Ectodermal cell (in vitro differentiated cells): ENCODE results near the gene EIF4G2. TPM values are rescaled to one million over a fixed set of nuclear protein-coding genes. Genes with fewer than 3 reads are reported as not detected.
A peak's percentile ranks its signal among the peaks of the same experiment; 100 is the strongest.

Experiments used
- H3K27ac ChIP-seq: 2 replicates; pipeline ENCODE4 v1.7.0; 2013; ENCODE audit warnings: mild to moderate bottlenecking, low read depth, low read length; ENCODE audit not compliant: insufficient read depth, poor library complexity, severe bottlenecking
- H3K27me3 ChIP-seq: 2 replicates; pipeline ENCODE4 v1.7.0; 2013; ENCODE audit warnings: mild to moderate bottlenecking, low read length; ENCODE audit not compliant: insufficient read depth, control insufficient read depth, poor library complexity, severe bottlenecking
- H3K36me3 ChIP-seq: one replicate; pipeline ENCODE4 v1.7.0; 2013; ENCODE audit warnings: low read length; ENCODE audit not compliant: control insufficient read depth, insufficient read depth
- H3K4me1 ChIP-seq: one replicate; pipeline ENCODE4 v1.7.0; 2013; ENCODE audit warnings: low read length; ENCODE audit not compliant: control insufficient read depth, insufficient read depth
- H3K4me3 ChIP-seq: 2 replicates; pipeline ENCODE4 v1.7.0; 2013; ENCODE audit warnings: low read depth, low read length, control low read depth; ENCODE audit not compliant: insufficient read depth
- H3K9me3 ChIP-seq: 2 replicates; pipeline ENCODE4 v1.7.0; 2013; ENCODE audit warnings: mild to moderate bottlenecking, low read length, moderate library complexity; ENCODE audit not compliant: control insufficient read depth
- WGBS, 2 experiments: methylation state at CpG; one replicate each; pipeline ENCODE4 v1.1.7; 2013; ENCODE audit warnings: missing lambda C conversion rate in 2 of 2; 5-methylcytosine and 5-hydroxymethylcytosine counted together
- polyA plus RNA-seq, 4 experiments: library from polyadenylated mRNA; stranded (reverse); fragments of 50-300 nt; gene quantifications; one replicate each; pipeline ENCODE4 v1.2.3, GENCODE V29; 2013

Gene EIF4G2
- polyA plus RNA-seq (2013, experiment 1 of 4): 1,042 TPM
- 1,000 TPM for polyA plus RNA-seq (2013, experiment 2 of 4)
- polyA plus RNA-seq (2013, experiment 3 of 4): 812 TPM
- 895 TPM for polyA plus RNA-seq (2013, experiment 4 of 4)

DNA sequence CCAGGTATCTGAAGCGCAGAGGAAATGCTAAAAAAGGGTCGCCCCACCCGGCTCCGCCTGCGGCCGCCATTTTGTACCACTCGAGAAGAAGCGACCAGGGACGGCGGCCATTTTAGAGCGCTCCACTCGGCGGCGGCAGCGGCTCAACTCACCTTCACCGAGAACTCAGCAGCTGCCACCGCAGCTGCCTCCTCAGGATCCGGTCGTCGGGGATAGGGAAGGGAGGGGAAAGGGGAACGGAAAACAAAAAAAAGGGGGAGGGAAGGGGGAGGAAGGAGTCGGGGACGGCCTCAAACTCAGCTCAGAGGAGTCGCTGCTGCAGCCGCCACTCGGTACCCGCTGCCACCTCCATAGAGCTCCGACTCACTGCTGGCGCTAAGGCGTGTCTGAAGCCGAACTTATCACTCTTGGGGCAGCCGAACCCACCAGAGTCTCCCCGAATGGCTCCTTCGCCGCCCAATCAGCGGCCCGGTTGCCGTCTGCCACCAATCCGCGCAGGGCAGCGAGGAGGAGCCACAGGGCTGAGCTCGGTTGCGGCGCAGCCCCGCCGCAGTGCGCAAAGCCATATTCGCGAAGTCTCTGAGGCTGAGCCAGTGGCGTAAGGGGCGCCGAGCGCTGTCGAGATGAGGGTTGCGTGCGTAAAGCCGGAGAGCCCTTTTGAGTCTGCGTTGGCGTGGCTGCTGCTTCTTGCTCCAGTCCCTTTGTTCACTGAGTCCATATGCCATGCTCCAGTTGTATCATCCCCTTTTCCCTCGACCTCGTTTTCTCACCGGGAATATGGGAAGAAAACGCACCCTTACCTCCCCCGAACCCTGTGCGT lies at the start of gene EIF4G2:
Gene EIF4G2 (minus strand): TSS at position 374 of the 820 bp plus-strand sequence.
- peak within 1 kb of the TSS; percentile 99 for H3K4me3 ChIP-seq
- 0 to 1% methylated on average over 65 of the region's 65 CpGs for WGBS, 2 experiments
- peaks cover 21% of the 10 kb centered on the region for H3K4me1 ChIP-seq
- no peaks in the 10 kb centered on the region for H3K27me3 ChIP-seq
- no peaks in the 10 kb centered on the region for H3K9me3 ChIP-seq
- H3K27ac ChIP-seq: peak within 1 kb of the TSS; percentile 99
- H3K36me3 ChIP-seq: peaks cover 27% of the 10 kb centered on the region

DNA sequence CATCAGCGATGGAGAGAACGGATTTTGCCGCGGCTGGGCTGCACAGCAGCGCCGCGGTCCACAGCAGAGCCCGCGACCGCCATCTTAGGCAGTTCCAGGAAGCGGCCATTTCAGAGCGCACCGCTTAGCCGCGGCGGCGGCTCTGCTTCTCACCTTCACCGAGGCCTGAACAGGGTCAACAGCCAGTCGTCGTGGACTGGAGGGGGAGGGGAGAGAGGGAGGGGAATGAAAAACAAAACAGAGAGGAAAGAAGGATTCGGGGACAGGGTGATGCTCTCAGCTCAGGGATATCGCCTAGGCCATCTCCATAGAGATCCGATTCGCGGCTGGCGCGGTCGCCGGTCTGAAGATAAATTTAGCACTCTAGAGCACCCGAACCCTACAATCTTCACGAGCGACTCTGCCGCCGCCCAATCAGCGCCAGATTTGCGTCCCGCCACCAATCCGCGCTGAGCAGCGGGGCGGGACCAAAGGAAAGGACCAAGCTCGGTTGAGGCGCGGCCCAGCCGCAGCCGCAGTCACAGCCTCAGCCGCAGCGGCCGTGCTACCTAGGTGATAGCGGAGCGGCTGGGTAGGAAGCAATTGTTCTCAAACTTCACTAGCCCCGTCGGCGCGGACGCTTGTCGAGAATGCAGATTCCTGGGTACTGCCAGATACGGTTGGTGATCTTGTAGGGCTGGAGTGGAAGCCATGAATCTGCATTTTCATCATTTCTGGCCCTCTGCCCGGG lies 49.1 kb upstream of the EIF4G2 start, which contains the start of gene ZBED5:
Gene ZBED5 (minus strand): TSS at position 345 of the 730 bp plus-strand sequence. CDS start 3,108 bp downstream, outside the sequence.
- peak within 1 kb of the TSS; percentile 95 for H3K27ac ChIP-seq
- H3K4me1 ChIP-seq: peaks cover 5% of the 10 kb centered on the region
- WGBS, 2 experiments: 0% methylated on average over 59 of the region's 59 CpGs
- H3K27me3 ChIP-seq: no peaks in the 10 kb centered on the region
- peaks cover 19% of the 10 kb centered on the region for H3K36me3 ChIP-seq
- H3K4me3 ChIP-seq: peak within 1 kb of the TSS; percentile 81
- H3K9me3 ChIP-seq: no peaks in the 10 kb centered on the region

DNA sequence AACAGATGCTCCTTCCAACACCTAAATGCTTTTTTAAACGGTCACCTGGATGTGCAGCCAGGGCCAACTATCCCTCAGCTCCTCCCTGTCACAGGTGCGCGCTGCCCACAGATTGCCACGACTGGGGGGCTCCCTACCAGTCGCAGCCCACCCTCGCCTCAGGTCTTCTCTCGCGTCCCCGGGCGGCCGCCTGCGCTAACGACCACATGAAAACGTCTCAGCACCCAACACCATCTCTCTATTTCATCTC lies 48.7 kb upstream of the EIF4G2 start:
- Histone ChIP-seq H3K9me3 (no peaks in the 10 kb centered on the region), H3K27ac (peak overlapping the region; percentile 95), H3K4me1 (peaks cover 5% of the 10 kb centered on the region), H3K36me3 (peaks cover 21% of the 10 kb centered on the region), H3K4me3 (peak overlapping the region; percentile 81), H3K27me3 (no peaks in the 10 kb centered on the region)
- 0% methylated on average over 14 of the region's 14 CpGs for WGBS, 2 experiments

DNA sequence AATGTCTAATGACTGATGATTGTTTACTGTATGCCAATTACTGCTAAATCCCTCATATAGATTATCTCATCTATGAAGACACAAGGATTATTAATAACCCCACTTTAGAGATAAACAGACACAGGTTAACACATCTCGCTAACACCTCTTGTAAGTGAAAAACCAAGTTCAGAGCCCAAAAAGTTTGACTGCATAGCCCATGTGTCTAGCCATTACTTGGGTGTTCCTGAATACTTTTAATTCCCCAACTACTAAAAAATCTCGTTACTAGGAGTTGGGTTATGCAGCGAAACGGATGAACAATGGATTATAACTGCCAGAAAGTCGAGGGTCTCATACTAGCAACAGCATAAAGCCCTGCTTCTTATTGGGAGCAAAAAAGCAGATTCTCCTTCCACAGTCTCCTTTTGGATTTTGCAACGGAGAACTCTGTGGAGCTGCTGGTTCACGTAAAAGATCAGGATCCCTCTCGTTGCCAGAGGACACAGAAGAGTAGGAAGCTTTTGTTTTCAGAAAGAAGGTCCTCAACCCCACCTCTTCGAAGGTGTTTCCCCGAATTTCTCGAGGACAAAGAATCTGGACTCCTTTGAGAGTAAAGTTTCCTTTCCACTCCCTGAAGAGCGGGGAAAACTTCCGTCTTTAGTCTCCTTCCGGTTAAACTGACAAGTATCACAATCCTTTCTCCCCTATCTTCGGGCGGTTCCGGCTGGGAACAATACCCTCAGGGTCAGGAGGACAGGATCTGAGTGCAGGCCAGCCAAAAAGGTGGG lies 48.1 kb upstream of the EIF4G2 start:
- Histone ChIP-seq H3K9me3 (no peaks in the 10 kb centered on the region), H3K36me3 (peaks cover 21% of the 10 kb centered on the region)
- 6 to 9% methylated on average over 17 of the region's 17 CpGs for WGBS, 2 experiments

DNA sequence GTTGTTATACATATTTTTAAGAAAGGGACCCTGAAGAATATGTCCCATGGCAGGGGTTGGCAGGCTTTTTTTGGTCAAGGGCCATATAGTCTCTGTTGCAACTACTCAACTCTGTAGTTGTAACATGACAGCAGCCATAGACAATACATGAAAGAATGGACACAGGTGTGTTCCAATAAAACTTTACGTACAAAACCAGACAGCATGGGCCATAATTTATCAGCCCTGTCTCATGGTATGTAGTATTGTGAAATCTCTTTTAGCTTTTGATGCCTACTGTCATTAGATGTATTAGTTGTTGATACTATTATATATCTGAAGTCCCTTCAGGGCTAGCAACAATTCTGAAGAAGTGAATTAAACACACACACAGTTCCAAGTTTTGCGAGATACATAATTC lies 46.6 kb upstream of the EIF4G2 start:
- H3K4me3 ChIP-seq: no peak overlapping the region
- H3K27me3 ChIP-seq: no peaks in the 10 kb centered on the region
- H3K27ac ChIP-seq: no peak overlapping the region
- peaks cover 21% of the 10 kb centered on the region for H3K36me3 ChIP-seq
- WGBS, 2 experiments: 100% methylated on average over 1 to 2 of the region's 2 CpGs
- peaks cover 5% of the 10 kb centered on the region for H3K4me1 ChIP-seq
- no peaks in the 10 kb centered on the region for H3K9me3 ChIP-seq

More for the DNA sequence above, 48.1 kb upstream of the EIF4G2 start:
- Histone ChIP-seq H3K4me1 (peaks cover 5% of the 10 kb centered on the region), H3K27me3 (no peaks in the 10 kb centered on the region), H3K27ac (peak overlapping the region; percentile 95), H3K4me3 (peak overlapping the region; percentile 81)

DNA sequence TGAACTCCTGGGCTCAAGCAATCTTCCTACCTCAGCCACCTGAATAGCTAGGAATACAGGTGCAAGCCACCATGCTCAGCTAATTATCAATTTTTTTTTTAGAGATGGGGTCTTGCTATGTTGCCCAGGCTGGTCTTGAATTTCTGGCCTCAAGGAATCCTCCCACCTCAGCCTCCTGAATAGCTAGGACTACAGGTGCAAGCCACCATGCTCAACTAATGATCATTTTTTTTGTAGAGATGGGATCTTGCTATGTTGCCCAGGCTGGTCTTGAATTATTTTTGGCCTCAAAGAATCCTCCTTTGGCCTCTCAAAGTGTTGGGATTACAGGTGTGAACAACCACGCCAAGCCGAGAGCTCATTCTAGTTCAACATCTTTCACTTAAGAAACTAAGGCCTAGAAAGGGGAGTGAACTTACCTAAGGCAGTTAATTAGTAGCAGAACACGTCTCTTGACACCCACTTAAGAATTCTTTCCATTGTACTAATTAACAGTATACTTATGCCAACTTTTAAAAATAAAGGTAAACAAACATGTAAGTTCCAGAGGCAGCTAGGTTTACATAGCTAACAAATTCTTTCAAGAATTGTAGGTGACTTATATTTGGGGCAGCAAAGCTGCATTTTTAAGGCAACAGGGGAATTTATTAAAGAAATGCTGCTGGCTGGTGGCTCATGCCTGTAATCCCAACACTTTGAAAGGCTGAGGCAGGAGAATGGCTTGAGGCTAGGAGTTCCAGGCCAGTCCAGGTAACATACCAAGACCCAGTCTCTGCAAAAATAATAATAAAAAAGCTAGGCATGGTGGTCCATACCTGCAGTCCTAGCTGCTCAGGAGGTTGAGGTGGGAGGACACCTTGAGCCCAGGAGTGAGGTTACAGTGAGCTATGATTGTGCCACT lies 39.5 kb upstream of the EIF4G2 start:
- no peak overlapping the region for H3K4me3 ChIP-seq
- no peaks in the 10 kb centered on the region for H3K9me3 ChIP-seq
- peaks cover 6% of the 10 kb centered on the region for H3K36me3 ChIP-seq
- WGBS, 2 experiments: 83 to 88% methylated on average over 2 to 3 of the region's 3 CpGs
- H3K4me1 ChIP-seq: no peaks in the 10 kb centered on the region
- H3K27me3 ChIP-seq: no peaks in the 10 kb centered on the region
- H3K27ac ChIP-seq: no peak overlapping the region

DNA sequence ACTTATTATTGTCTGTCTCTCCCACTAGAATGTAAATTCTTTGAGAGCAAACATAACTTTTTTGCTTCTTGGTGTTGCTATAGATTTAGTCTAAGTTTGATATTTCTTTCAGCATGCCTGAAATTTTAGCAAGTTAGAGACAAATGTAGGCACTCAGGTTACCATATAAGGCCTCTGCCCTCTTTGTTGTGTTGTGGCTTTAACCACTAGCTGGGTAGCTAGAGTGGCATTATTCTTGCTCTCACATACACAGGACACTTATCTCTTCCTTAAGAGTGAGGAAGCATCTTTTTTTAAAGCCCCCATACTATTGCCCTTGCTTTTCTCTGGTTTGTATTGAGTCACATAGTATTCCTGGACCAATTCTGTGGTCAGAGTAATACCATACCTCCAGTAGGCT lies 37.9 kb upstream of the EIF4G2 start:
- Histone ChIP-seq H3K27ac (no peak overlapping the region), H3K4me1 (no peaks in the 10 kb centered on the region), H3K36me3 (no peaks in the 10 kb centered on the region), H3K4me3 (no peak overlapping the region), H3K9me3 (no peaks in the 10 kb centered on the region), H3K27me3 (no peaks in the 10 kb centered on the region)

DNA sequence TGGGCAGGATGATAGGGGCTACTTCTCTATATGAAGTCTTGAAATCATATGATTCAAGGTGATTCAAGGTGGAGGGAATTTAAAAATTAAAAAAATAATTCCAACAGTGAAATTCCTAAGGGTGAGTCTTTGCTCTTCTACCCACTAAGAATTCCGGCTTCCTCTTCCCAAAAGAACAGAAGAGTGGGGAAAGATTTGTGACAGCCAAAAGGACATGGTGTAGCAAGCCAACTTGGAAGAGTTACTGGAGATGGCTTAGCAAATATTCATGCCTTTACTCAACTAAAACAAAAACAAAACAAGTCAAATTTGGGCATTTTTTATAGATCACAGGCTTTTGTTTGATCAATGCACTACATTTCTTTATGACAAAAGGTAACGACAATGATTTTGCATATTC lies 36.9 kb upstream of the EIF4G2 start:
- H3K4me3 ChIP-seq: no peak overlapping the region
- no peaks in the 10 kb centered on the region for H3K4me1 ChIP-seq
- WGBS, 2 experiments: 93 to 100% methylated on average over 2 of the region's 2 CpGs
- H3K9me3 ChIP-seq: no peaks in the 10 kb centered on the region
- H3K36me3 ChIP-seq: no peaks in the 10 kb centered on the region
- H3K27ac ChIP-seq: no peak overlapping the region
- no peaks in the 10 kb centered on the region for H3K27me3 ChIP-seq

DNA sequence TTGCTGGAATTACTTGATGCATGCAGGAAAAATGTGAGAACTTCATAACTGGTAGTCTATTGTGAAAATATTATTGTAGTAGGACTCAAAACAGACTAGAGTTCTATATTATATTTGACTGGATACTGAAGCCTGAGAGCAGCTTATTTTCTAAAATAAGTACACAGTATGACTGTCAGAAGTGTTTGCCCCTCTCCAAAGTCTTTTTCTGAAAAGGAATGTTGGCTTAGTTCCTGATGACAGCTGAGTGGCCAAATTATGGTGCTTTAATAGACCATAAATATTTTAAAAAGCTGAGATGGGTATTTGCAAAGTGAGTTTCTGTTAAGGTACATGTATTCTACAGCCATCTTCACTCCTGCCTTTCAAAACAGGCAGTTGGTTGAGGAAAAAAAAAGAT lies 36.1 kb upstream of the EIF4G2 start:
- Histone ChIP-seq H3K4me1 (no peaks in the 10 kb centered on the region), H3K27ac (no peak overlapping the region), H3K36me3 (no peaks in the 10 kb centered on the region), H3K4me3 (no peak overlapping the region), H3K27me3 (no peaks in the 10 kb centered on the region), H3K9me3 (no peaks in the 10 kb centered on the region)
